HepG2 (cell line): Measurements from ENCODE around the gene VPS37D. TPM values are rescaled to one million over a fixed set of nuclear protein-coding genes. Genes with fewer than 3 reads are reported as not detected.

Experiments
- ATAC-seq: fragments of 200-7000 bp; cut with Tn5 transposase; 3 replicates; pipeline ENCODE4 v1.9.1; 2020; ENCODE audit warnings: mild to moderate bottlenecking, moderate library complexity
- BruUV-seq: library from RNA; stranded (reverse); fragments of 400-500 nt; replicated peaks from 2 replicates; lab custom pipeline; 2021; lab: Mats Ljungman, UMichigan
- CTCF ChIA-PET: fragments of 300-600 bp; formaldehyde crosslinking; extraction: SDS; loops from one replicate; lab custom pipeline; 2021; ENCODE audit warnings: low total read pairs, inconsistent platforms, low intra/inter-chr PET ratio; lab: Yijun Ruan, JAX
- POLR2A ChIA-PET: fragments of 350-600 bp; sonication (Branson Sonifier 250); formaldehyde crosslinking; loops from one replicate; lab custom pipeline; 2020; ENCODE audit warnings: antibody characterized with exemption, inconsistent platforms; lab: Yijun Ruan, JAX
- DNase-seq: peaks from one replicate; pipeline ENCODE4 v3.0.0-alpha.2; 2015; ENCODE audit warnings: low spot score
- FAIRE-seq: peaks from 3 replicates; lab custom pipeline; 2011; peaks lifted over from hg19 to GRCh38; lab: Jason Lieb, UNC
- H2AFZ ChIP-seq: one replicate; pipeline ENCODE4 v1.6.1; 2011; ENCODE audit warnings: low read length, inconsistent platforms
- H3K27ac ChIP-seq: fragments of 300-600 bp; 3 replicates; pipeline ENCODE4 v1.8.0; 2011; ENCODE audit warnings: mixed run types, mild to moderate bottlenecking, mixed read lengths, low read length, inconsistent platforms; ENCODE audit not compliant: insufficient read depth; ENCODE audit errors: extremely low read length
- H3K27me3 ChIP-seq, 2 experiments: fragments of 200-600 bp in 1 of 2; 2 replicates in 1 of 2; 3 replicates in 1 of 2; pipeline versions ENCODE4 v1.6.0 to v1.8.0; 2011; ENCODE audit warnings: low read length in 2 of 2, mild to moderate bottlenecking in 2 of 2, moderate library complexity in 2 of 2, inconsistent platforms in 1 of 2; ENCODE audit not compliant: insufficient read depth in 2 of 2, control insufficient read depth in 1 of 2
- H3K36me3 ChIP-seq, 2 experiments: fragments of 200-600 bp in 1 of 2; replicated peaks in 1 of 2; 2 replicates in 1 of 2; 3 replicates in 1 of 2; pipeline versions ENCODE4 v1.5.1 to v1.8.0; 2011; ENCODE audit warnings: low read length in 2 of 2, inconsistent platforms in 1 of 2; ENCODE audit not compliant: insufficient read depth in 2 of 2, control insufficient read depth in 1 of 2
- H3K4me1 ChIP-seq: 2 replicates; pipeline ENCODE4 v1.5.1; 2012; ENCODE audit warnings: low read length, inconsistent platforms; ENCODE audit not compliant: insufficient read depth
- H3K4me2 ChIP-seq: 2 replicates; pipeline ENCODE4 v1.6.0; 2011; ENCODE audit warnings: low read depth, low read length, inconsistent platforms
- H3K4me3 ChIP-seq, 3 experiments: fragments of 200-600 bp in 1 of 3; sonication (generic), shearing (Covaris generic) in 1 of 3; replicated peaks in 1 of 3; 2 replicates each; pipeline ENCODE4 v1.5.1; 2011 to 2016; ENCODE audit warnings: low read length in 3 of 3, inconsistent platforms in 2 of 3, low read depth in 2 of 3, mild to moderate bottlenecking in 2 of 3, control low read depth in 1 of 3, mixed read lengths in 1 of 3; ENCODE audit not compliant: insufficient read depth in 1 of 3
- H3K79me2 ChIP-seq: one replicate; pipeline ENCODE4 v1.6.1; 2011; ENCODE audit warnings: low read length, inconsistent platforms; ENCODE audit not compliant: insufficient read depth
- H3K9ac ChIP-seq: 2 replicates; pipeline ENCODE4 v1.6.0; 2011; ENCODE audit warnings: mild to moderate bottlenecking, low read depth, low read length, inconsistent platforms; ENCODE audit not compliant: insufficient read depth
- H3K9me3 ChIP-seq: 2 replicates; pipeline ENCODE4 v1.5.1; 2012; ENCODE audit warnings: mild to moderate bottlenecking, low read length
- H4K20me1 ChIP-seq: 2 replicates; pipeline ENCODE4 v1.6.0; 2011; ENCODE audit warnings: inconsistent platforms, mild to moderate bottlenecking, low read length, moderate library complexity; ENCODE audit not compliant: insufficient read depth
- AGO2 ChIP-seq: fragments of 200-400 bp; formaldehyde crosslinking; optimal IDR thresholded peaks from 2 replicates; pipeline ENCODE3; 2017; ENCODE audit warnings: mild to moderate bottlenecking, low read depth, low read length, moderate library complexity
- ATF7-NPFF ChIP-seq: sonication (generic); formaldehyde crosslinking; IDR thresholded peaks from 2 replicates; pipeline ENCODE4 v1.8.1; 2023; ENCODE audit warnings: mild to moderate bottlenecking, low read depth, missing genetic modification reagents, moderate library complexity
- BRD4 ChIP-seq: sonication (generic); formaldehyde crosslinking; IDR thresholded peaks from 2 replicates; pipeline ENCODE4 v1.4.0; 2020; ENCODE audit warnings: missing genetic modification reagents
- HOXA9 ChIP-seq: sonication (generic); formaldehyde crosslinking; IDR thresholded peaks from 2 replicates; pipeline ENCODE4 v1.8.1; 2022; ENCODE audit warnings: missing genetic modification reagents, mild to moderate bottlenecking, moderate library complexity, borderline replicate concordance
- NFATC3 ChIP-seq: sonication (generic); formaldehyde crosslinking; IDR thresholded peaks from 2 replicates; pipeline ENCODE4 v1.5.1; 2020; ENCODE audit warnings: mild to moderate bottlenecking, missing genetic modification reagents
- PCBP2 ChIP-seq: fragments of 200-400 bp; formaldehyde crosslinking; optimal IDR thresholded peaks from 2 replicates; pipeline ENCODE3; 2018; ENCODE audit warnings: low read length, low read depth; ENCODE audit not compliant: poor library complexity, severe bottlenecking
- SETDB1 ChIP-seq: sonication (generic); formaldehyde crosslinking; IDR thresholded peaks from 2 replicates; pipeline ENCODE4 v1.5.1; 2020; ENCODE audit warnings: missing genetic modification reagents, mild to moderate bottlenecking, borderline replicate concordance
- SNAPC2 ChIP-seq: sonication (generic); formaldehyde crosslinking; IDR thresholded peaks from 2 replicates; pipeline ENCODE4 v1.8.1; 2022; ENCODE audit warnings: mild to moderate bottlenecking, missing genetic modification reagents
- ZNF407 ChIP-seq: sonication (generic); formaldehyde crosslinking; IDR thresholded peaks from one replicate; pipeline ENCODE4 v1.5.1; 2020; ENCODE audit warnings: mild to moderate bottlenecking, missing genetic modification reagents; ENCODE audit errors: not compliant biosample characterization
- ZNF777 ChIP-seq: sonication (generic); formaldehyde crosslinking; IDR thresholded peaks from 2 replicates; pipeline ENCODE4 v1.4.0; 2020; ENCODE audit warnings: missing genetic modification reagents
- WGBS: methylation state at CpG from one replicate; pipeline ENCODE4 v1.1.6; 2017; ENCODE audit warnings: low lambda C conversion rate; 5-methylcytosine and 5-hydroxymethylcytosine counted together
- in situ Hi-C: cut with HindIII; loops from 2 replicates; pipeline ENCODE4 v1.10.0; 2017; ENCODE audit warnings: low pct_unique_long_range_greater_than_20kb; ENCODE audit not compliant: extremely low pct_ligation_motif_present
- intact Hi-C: fragments of 100-400 bp; cut with micrococcal nuclease; formaldehyde crosslinking; loops from one replicate; pipeline ENCODE4 v1.10.0; 2022; ENCODE audit not compliant: unreplicated experiment
- polyA plus RNA-seq, 8 experiments: library from polyadenylated mRNA; depleted of rRNA in 3 of 8; stranded (reverse) in 7 of 8; unstranded in 1 of 8; fragments of >200 nt; fragmentation: Illumina TruSeq in 4 of 8; extraction: Trizol in 4 of 8; gene quantifications; 2 replicates each; pipeline versions ENCODE4 v1.2.1 to v1.2.3, GENCODE V29; 2011 to 2016; ENCODE audit warnings: low read depth in 4 of 8, missing spikeins in 1 of 8, mixed read lengths in 1 of 8; ENCODE audit not compliant: insufficient read depth in 1 of 8
- total RNA-seq, 5 experiments: library from RNA; depleted of rRNA; stranded (reverse); fragments of >200 nt; fragmentation: Illumina TruSeq; extraction: Trizol; gene quantifications; 2 replicates each; pipeline ENCODE4 v1.2.3, GENCODE V29; 2016; ENCODE audit warnings: low read depth in 1 of 5
- TF ChIP-seq, protein P1 (sequence below): IDR thresholded peaks from 2 replicates; pipeline ENCODE4 v1.6.1; 2012; ENCODE audit warnings: low read length, improper control_type of control experiment

The VPS37D gene
- total and polyA plus RNA-seq, 2 of the 13 experiments (the other 11 are each of a cell fraction or from before 2014, with no cell fraction given), result 3.8 to 6.3 TPM

DNA sequence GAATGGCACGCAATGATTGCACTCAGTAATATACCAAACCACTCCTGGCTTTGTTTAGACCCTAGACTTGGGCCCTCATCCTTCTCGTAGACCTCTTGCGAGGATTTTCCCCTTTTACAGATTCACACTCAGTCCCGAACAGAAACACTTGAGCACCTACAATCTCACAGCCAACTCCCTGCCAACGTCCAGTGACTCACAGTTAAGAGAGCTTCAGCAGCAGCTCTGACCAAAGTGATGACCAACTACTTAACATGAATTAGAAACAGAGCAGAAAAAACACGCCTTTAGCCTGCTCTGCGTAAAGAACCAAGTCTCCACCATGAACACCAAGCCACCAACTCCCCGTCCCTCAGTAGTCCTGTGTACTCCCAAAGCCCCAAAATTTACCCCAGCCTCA lies 13.4 kb downstream of the VPS37D start (continued):
- TF ChIP-seq, protein P1, sequence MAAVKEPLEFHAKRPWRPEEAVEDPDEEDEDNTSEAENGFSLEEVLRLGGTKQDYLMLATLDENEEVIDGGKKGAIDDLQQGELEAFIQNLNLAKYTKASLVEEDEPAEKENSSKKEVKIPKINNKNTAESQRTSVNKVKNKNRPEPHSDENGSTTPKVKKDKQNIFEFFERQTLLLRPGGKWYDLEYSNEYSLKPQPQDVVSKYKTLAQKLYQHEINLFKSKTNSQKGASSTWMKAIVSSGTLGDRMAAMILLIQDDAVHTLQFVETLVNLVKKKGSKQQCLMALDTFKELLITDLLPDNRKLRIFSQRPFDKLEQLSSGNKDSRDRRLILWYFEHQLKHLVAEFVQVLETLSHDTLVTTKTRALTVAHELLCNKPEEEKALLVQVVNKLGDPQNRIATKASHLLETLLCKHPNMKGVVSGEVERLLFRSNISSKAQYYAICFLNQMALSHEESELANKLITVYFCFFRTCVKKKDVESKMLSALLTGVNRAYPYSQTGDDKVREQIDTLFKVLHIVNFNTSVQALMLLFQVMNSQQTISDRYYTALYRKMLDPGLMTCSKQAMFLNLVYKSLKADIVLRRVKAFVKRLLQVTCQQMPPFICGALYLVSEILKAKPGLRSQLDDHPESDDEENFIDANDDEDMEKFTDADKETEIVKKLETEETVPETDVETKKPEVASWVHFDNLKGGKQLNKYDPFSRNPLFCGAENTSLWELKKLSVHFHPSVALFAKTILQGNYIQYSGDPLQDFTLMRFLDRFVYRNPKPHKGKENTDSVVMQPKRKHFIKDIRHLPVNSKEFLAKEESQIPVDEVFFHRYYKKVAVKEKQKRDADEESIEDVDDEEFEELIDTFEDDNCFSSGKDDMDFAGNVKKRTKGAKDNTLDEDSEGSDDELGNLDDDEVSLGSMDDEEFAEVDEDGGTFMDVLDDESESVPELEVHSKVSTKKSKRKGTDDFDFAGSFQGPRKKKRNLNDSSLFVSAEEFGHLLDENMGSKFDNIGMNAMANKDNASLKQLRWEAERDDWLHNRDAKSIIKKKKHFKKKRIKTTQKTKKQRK, result no peak

DNA sequence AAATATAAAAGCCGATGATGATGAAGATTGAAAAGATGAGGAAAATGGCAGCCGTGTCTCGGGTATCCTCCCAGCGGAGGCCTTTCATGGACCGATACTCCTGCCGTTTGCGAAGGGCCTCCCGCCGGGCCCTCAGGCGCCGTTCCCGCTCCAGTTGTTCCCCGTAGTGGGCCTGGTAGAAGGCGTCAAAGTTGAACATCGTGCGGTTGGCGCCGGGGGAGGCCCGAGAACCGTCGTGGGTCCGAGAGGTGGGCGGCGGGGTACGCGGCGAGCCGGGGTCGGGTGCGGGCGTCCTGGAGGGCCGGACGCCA lies 15.1 kb downstream of the VPS37D start:
- in situ Hi-C loops (no loop called here), intact Hi-C loops (loop anchor here (2.0 to 5.0 kb wide), 2 partner anchors 16 to 35 kb away; partner anchors contain the start of genes STX1A and VPS37D)
- Histone ChIP-seq H3K79me2 (peaks cover 52% of the 10 kb centered on the region), H2AFZ (no peak overlapping the region), H3K4me3 (peak overlapping the region; percentile 85 to 92 (median 91)), H3K9ac (peak overlapping the region; percentile 86), H4K20me1 (no peaks in the 10 kb centered on the region), H3K27me3 (no peaks in the 10 kb centered on the region; a peak in 1 of 5 replicates), H3K9me3 (no peaks in the 10 kb centered on the region), H3K4me2 (peak overlapping the region; percentile 76), H3K27ac (peak overlapping the region; percentile 75), H3K36me3 (peaks cover 6 to 18% of the 10 kb centered on the region in 2 experiments; a peak in 4 of 5 replicates), H3K4me1 (peaks cover 41% of the 10 kb centered on the region)
- TSS peak; percentile 58 for BruUV-seq
- DNase-seq, result no peak
- ChIA-PET CTCF (no interaction called here), POLR2A (no interaction called here)
- no peak for FAIRE-seq
- ATAC-seq, result peak; percentile 24
- WGBS, result 2% methylated on average over 12 of the region's 33 CpGs
- peak; percentile 40; the same call in 1 of the 2 replicates for TF ChIP-seq NFATC3
- no peak for TF ChIP-seq BRD4 (CRISPR knock-in tag)
- TF ChIP-seq ZNF777, result 0 out of 2 replicates have a peak, but pooled peaks have one; percentile 56
- TF ChIP-seq SETDB1 (CRISPR knock-in tag), result peak; percentile 33; the same call in 1 of the 2 replicates
- TF ChIP-seq HOXA9 (CRISPR knock-in tag), result no peak
- 0 out of 2 replicates have a peak, but pooled peaks have one; percentile 6 for TF ChIP-seq ATF7-NPFF (CRISPR knock-in tag)
- TF ChIP-seq AGO2, result peak; percentile 51
- TF ChIP-seq ZNF407 (CRISPR knock-in tag), result peak; percentile 14
- no peak for TF ChIP-seq PCBP2
- 0 out of 2 replicates have a peak, but pooled peaks have one; percentile 41 for TF ChIP-seq SNAPC2 (CRISPR knock-in tag)
